PC-3 (cell line): ENCODE data around the gene ITGA7. TPM values are rescaled to one million over a fixed set of nuclear protein-coding genes. Genes with fewer than 3 reads are reported as not detected.

Experiments
- ATAC-seq: fragments of 200-7000 bp; cut with Tn5 transposase; 2 replicates; pipeline ENCODE4 v1.9.1; 2020; ENCODE audit warnings: mild to moderate bottlenecking, moderate library complexity
- BruUV-seq: library from RNA; stranded (reverse); fragments of 400-500 nt; replicated peaks from 2 replicates; lab custom pipeline; 2021; lab: Mats Ljungman, UMichigan
- CTCF ChIA-PET: fragments of 300-600 bp; sonication (Branson Sonifier 250); formaldehyde crosslinking; loops from one replicate; lab custom pipeline; 2022; ENCODE audit warnings: antibody characterized with exemption; lab: Charles Lee
- POLR2A ChIA-PET: fragments of 300-600 bp; sonication (Branson Sonifier 250); formaldehyde crosslinking; loops from one replicate; lab custom pipeline; 2022; ENCODE audit warnings: antibody characterized with exemption; ENCODE audit not compliant: unreplicated experiment; lab: Charles Lee
- DNase-seq: peaks from one replicate; pipeline ENCODE4 v3.0.0-alpha.2; 2015
- H2AFZ ChIP-seq: fragments of 300-600 bp; sonication (generic); 2 replicates; pipeline ENCODE4 v1.6.0; 2016; ENCODE audit warnings: antibody characterized with exemption, low read length
- H3F3A ChIP-seq: fragments of 300-600 bp; sonication (generic); one replicate; pipeline ENCODE4 v1.6.0; 2017; ENCODE audit warnings: antibody characterized with exemption, low read length, control low read depth, mild to moderate bottlenecking; ENCODE audit not compliant: unreplicated experiment
- H3K27ac ChIP-seq: fragments of 300-600 bp; sonication (generic); 2 replicates; pipeline ENCODE4 v1.5.1; 2016; ENCODE audit warnings: mild to moderate bottlenecking, low read length
- H3K27me3 ChIP-seq: fragments of 300-600 bp; sonication (generic); 2 replicates; pipeline ENCODE4 v1.6.1; 2016; ENCODE audit warnings: low read length, mixed read lengths
- H3K36me3 ChIP-seq: fragments of 300-600 bp; sonication (generic); 2 replicates; pipeline ENCODE4 v1.6.1; 2016; ENCODE audit warnings: low read depth, mixed run types, low read length, mixed read lengths
- H3K4me1 ChIP-seq: fragments of 300-600 bp; sonication (generic); 2 replicates; pipeline ENCODE4 v1.5.1; 2016; ENCODE audit warnings: low read length; ENCODE audit not compliant: insufficient read depth
- H3K4me2 ChIP-seq: fragments of 300-600 bp; sonication (generic); 2 replicates; pipeline ENCODE4 v1.6.0; 2016; ENCODE audit warnings: low read length
- H3K4me3 ChIP-seq: fragments of 300-600 bp; sonication (generic); 2 replicates; pipeline ENCODE4 v1.5.1; 2016; ENCODE audit warnings: mild to moderate bottlenecking, low read length, mixed read lengths
- H3K79me2 ChIP-seq: fragments of 300-600 bp; sonication (generic); 2 replicates; pipeline ENCODE4 v1.6.1; 2017; ENCODE audit warnings: low read length, mixed read lengths
- H3K9ac ChIP-seq: fragments of 300-600 bp; sonication (generic); 2 replicates; pipeline ENCODE4 v1.6.0; 2016; ENCODE audit warnings: mild to moderate bottlenecking, low read length
- H3K9me2 ChIP-seq: fragments of 300-600 bp; sonication (generic); replicated peaks from 2 replicates; pipeline ENCODE4 v1.6.1; 2016; ENCODE audit warnings: mixed run types, low read length, mixed read lengths
- H3K9me3 ChIP-seq: fragments of 300-600 bp; sonication (generic); 2 replicates; pipeline ENCODE4 v1.6.1; 2016; ENCODE audit warnings: low read length, mixed read lengths
- H4K20me1 ChIP-seq: fragments of 300-600 bp; sonication (generic); 2 replicates; pipeline ENCODE4 v1.6.1; 2016; ENCODE audit warnings: low read length, mixed read lengths
- EZH2 ChIP-seq: fragments of 300-600 bp; sonication (generic); IDR thresholded peaks from one replicate; pipeline ENCODE4 v1.6.1; 2017; ENCODE audit warnings: antibody characterized with exemption, mild to moderate bottlenecking, low read length; ENCODE audit not compliant: unreplicated experiment
- EZH2phosphoT487 ChIP-seq: fragments of 300-600 bp; sonication (generic); IDR thresholded peaks from 2 replicates; pipeline ENCODE4 v1.6.1; 2018; ENCODE audit warnings: mild to moderate bottlenecking, antibody characterized with exemption, low read length, borderline replicate concordance
- intact Hi-C: fragments of 100-400 bp; cut with micrococcal nuclease; formaldehyde crosslinking; loops from 2 replicates; pipeline ENCODE4 v1.9.0; 2023
- total RNA-seq: library from RNA; depleted of rRNA; stranded (reverse); fragments of >200 nt; gene quantifications from 2 replicates; pipeline ENCODE4 v1.2.3, GENCODE V29; 2014
- TF ChIP-seq, protein P1 (sequence below): fragments of 300-600 bp; sonication (generic); conservative IDR thresholded peaks from 2 replicates; pipeline ENCODE4 v1.5.1; 2017; ENCODE audit warnings: antibody characterized with exemption, low read depth, mild to moderate bottlenecking, low read length

Gene ITGA7
- total RNA-seq, 1 experiment from 2014 or later: 4.4 TPM

DNA sequence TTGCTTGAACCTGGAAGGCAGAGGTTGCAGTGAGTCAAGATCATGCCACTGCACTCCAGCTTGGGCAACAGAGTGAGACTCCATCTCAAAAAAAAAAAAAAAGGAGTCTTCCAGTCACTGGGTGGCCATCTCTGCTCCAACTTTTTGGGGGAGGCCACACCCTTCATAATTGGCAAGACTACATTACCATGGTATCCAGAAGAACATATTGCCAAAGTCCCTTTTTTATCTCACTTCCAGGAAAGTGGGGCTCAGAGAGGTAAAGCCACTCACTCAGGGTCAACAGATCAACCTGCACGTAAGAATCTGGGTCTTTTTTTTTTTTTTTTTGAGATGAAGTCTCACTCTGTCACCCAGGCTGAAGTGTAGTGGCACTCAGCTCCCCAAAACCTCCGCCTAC is 26.2 kb upstream of the ITGA7 start:
- Histone ChIP-seq H3K4me2 (no peak overlapping the region), H3K9me3 (no peaks in the 10 kb centered on the region), H3F3A (no peaks in the 10 kb centered on the region), H3K36me3 (no peaks in the 10 kb centered on the region; the same call in 1 of the 2 replicates), H2AFZ (no peak overlapping the region), H3K27ac (no peak overlapping the region), H3K9ac (no peak overlapping the region), H3K4me1 (peaks cover 24% of the 10 kb centered on the region), H3K27me3 (no peaks in the 10 kb centered on the region), H3K9me2 (no peaks in the 10 kb centered on the region), H3K4me3 (no peak overlapping the region), H3K79me2 (peaks cover 12% of the 10 kb centered on the region), H4K20me1 (no peaks in the 10 kb centered on the region)
- CTCF ChIA-PET: no interaction called here
- ATAC-seq (no peak), DNase-seq (no peak)
- POLR2A ChIA-PET: no interaction called here
- intact Hi-C loops: no loop called here
- TF ChIP-seq EZH2phosphoT487 (no peak), EZH2 (no peak)
- TF ChIP-seq, protein P1, sequence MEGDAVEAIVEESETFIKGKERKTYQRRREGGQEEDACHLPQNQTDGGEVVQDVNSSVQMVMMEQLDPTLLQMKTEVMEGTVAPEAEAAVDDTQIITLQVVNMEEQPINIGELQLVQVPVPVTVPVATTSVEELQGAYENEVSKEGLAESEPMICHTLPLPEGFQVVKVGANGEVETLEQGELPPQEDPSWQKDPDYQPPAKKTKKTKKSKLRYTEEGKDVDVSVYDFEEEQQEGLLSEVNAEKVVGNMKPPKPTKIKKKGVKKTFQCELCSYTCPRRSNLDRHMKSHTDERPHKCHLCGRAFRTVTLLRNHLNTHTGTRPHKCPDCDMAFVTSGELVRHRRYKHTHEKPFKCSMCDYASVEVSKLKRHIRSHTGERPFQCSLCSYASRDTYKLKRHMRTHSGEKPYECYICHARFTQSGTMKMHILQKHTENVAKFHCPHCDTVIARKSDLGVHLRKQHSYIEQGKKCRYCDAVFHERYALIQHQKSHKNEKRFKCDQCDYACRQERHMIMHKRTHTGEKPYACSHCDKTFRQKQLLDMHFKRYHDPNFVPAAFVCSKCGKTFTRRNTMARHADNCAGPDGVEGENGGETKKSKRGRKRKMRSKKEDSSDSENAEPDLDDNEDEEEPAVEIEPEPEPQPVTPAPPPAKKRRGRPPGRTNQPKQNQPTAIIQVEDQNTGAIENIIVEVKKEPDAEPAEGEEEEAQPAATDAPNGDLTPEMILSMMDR: no peak
- no TSS peak for BruUV-seq

DNA sequence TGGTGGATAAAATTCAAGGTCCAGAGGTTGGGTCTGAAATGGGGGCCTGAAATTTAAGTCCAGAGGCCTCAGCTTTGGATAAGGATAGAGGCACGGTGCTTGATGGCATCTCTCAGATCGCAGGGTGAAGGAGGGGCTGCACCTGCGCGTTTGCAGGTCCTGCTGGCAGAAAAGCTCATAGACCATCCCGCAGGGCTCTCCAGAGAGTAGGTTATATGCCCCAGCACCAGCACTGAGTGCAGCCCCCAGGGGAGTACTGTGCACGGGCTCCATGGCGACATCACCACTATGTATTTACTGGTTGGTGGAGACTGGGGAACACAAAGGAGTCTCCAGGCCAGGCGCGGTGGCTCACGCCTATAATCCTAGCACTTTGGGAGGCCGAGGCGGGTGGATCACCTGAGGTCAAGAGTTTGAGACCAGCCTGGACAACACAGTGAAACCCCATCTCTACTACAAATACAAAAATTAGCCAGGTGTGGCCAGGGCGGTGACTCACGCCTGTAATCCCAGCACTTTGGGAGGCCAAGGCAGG is 25.4 kb upstream of the ITGA7 start:
- Histone ChIP-seq H3K36me3 (no peaks in the 10 kb centered on the region; the same call in 1 of the 2 replicates), H4K20me1 (no peaks in the 10 kb centered on the region), H3F3A (no peaks in the 10 kb centered on the region), H3K4me2 (no peak overlapping the region), H3K9me2 (no peaks in the 10 kb centered on the region), H3K9ac (no peak overlapping the region), H2AFZ (no peak overlapping the region), H3K27me3 (no peaks in the 10 kb centered on the region), H3K9me3 (no peaks in the 10 kb centered on the region), H3K79me2 (peaks cover 19% of the 10 kb centered on the region), H3K4me3 (no peak overlapping the region), H3K4me1 (peaks cover 20% of the 10 kb centered on the region), H3K27ac (no peak overlapping the region)
- DNase-seq (no peak), ATAC-seq (no peak)
- ChIA-PET CTCF (no interaction called here), POLR2A (no interaction called here)
- BruUV-seq: no TSS peak
- intact Hi-C loops: no loop called here
- TF ChIP-seq EZH2 (no peak), EZH2phosphoT487 (no peak)
- TF ChIP-seq, protein P1: no peak

DNA sequence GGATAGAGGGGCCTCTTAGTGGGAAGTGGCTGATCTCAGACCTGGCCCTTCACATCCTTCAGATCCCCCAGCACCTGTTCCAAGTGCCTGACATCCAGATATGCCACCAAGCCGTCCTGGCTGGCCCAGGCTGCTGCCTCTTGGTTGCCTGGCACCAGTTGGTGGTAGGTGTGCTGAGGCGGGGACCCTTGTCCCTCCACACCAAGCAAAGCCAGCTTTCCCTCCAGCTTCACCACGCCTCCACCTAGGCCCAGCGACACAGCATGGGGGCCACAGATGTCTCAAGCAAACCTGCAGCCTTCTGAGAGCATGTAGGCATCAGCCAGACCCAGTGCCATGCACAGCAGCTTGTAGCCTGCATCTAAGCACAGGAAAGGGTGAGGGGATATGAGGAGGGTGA is 24.6 kb upstream of the ITGA7 start:
- CTCF ChIA-PET: no interaction called here
- intact Hi-C loops: no loop called here

More for the DNA sequence above, 24.6 kb upstream of the ITGA7 start:
- H3K79me2 ChIP-seq: peaks cover 27% of the 10 kb centered on the region
- H3K9me3 ChIP-seq: no peaks in the 10 kb centered on the region
- POLR2A ChIA-PET: no interaction called here
- H3K4me3 ChIP-seq: no peak overlapping the region
- H3K9me2 ChIP-seq: no peaks in the 10 kb centered on the region
- BruUV-seq: no TSS peak
- no peak overlapping the region for H3K27ac ChIP-seq
- H2AFZ ChIP-seq: no peak overlapping the region
- H4K20me1 ChIP-seq: peaks cover under 1% of the 10 kb centered on the region
- H3K27me3 ChIP-seq: no peaks in the 10 kb centered on the region
- H3K4me1 ChIP-seq: peaks cover 15% of the 10 kb centered on the region
- H3K9ac ChIP-seq: no peak overlapping the region
- DNase-seq (no peak), ATAC-seq (no peak)
- H3K36me3 ChIP-seq: no peaks in the 10 kb centered on the region; the same call in 1 of the 2 replicates
- TF ChIP-seq EZH2phosphoT487 (no peak), EZH2 (no peak)
- TF ChIP-seq, protein P1: no peak
- H3K4me2 ChIP-seq: no peak overlapping the region
- no peaks in the 10 kb centered on the region for H3F3A ChIP-seq
